ENCODE results near the gene NKIRAS2.
A peak's percentile ranks its signal among the peaks of the same experiment; 100 is the strongest.

NKIRAS2 gene

DNA sequence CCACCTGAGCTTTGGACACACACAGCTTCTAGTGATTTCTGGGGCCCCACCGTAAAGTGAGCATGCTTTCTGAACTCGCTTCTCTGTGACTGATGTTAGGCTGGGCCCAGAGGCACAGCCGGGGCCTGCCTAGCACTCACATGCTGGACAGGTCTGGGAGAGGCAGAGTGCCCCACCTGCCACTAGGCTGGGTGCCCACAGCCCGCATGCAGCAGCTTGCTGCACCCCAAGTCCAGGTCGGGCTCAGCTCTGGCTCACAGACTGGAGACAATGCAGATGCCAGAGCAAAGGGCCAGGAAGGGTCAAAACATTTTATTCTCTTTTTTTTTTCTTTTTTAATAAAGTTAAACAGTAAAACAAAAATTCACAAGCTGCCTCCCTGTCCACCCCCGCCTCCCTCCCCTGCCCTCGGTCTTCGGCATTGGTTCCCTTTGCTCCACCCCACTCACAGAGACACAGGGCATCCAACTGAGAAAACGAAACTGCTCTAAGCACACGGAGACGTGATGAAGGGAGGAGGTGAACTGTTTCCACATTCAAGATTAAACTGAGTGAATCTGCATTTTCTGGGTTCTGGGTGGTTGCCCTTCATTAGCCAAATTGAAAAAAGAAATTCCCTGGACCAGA lies 43.6 kb upstream of the NKIRAS2 start:
- TF ChIP-seq MZF1 (tag by site-specific recombination; IDR thresholded peaks at IDR 0.05; ENCODE audit: borderline replicate concordance) (no peak), ZNF19 (tag by site-specific recombination; IDR thresholded peaks at IDR 0.05; ENCODE audit: low read depth) (no peak), KLF10 (tag by site-specific recombination; IDR thresholded peaks at IDR 0.05) (no peak), MEIS1 (CRISPR knock-in tag; IDR thresholded peaks at IDR 0.05; ENCODE audit: borderline replicate concordance) (no peak), ZNF292 (tag by site-specific recombination; IDR thresholded peaks at IDR 0.05; ENCODE audit: borderline replicate concordance, low read depth) (no peak), ZNF302 (tag by site-specific recombination; IDR thresholded peaks at IDR 0.05; ENCODE audit: low read depth) (no peak), RBAK (tag by site-specific recombination; IDR thresholded peaks at IDR 0.05) (no peak), ZFHX2 (tag by site-specific recombination; conservative IDR thresholded peaks at IDR 0.05) (no peak), KLF7 (tag by site-specific recombination; IDR thresholded peaks at IDR 0.05; ENCODE audit: borderline replicate concordance) (no peak), ZNF157 (tag by site-specific recombination; IDR thresholded peaks at IDR 0.05) (no peak), ZNF530 (tag by site-specific recombination; IDR thresholded peaks at IDR 0.05; ENCODE audit: low read depth) (no peak), ZNF514 (tag by site-specific recombination; IDR thresholded peaks at IDR 0.05) (no peak), ZNF239 (tag by site-specific recombination; IDR thresholded peaks at IDR 0.05) (no peak)
- TF ChIP-seq, protein P1, sequence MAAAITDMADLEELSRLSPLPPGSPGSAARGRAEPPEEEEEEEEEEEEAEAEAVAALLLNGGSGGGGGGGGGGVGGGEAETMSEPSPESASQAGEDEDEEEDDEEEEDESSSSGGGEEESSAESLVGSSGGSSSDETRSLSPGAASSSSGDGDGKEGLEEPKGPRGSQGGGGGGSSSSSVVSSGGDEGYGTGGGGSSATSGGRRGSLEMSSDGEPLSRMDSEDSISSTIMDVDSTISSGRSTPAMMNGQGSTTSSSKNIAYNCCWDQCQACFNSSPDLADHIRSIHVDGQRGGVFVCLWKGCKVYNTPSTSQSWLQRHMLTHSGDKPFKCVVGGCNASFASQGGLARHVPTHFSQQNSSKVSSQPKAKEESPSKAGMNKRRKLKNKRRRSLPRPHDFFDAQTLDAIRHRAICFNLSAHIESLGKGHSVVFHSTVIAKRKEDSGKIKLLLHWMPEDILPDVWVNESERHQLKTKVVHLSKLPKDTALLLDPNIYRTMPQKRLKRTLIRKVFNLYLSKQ (tag by site-specific recombination; IDR thresholded peaks at IDR 0.05; ENCODE audit: borderline replicate concordance), result no peak
- TF ChIP-seq, protein P2, sequence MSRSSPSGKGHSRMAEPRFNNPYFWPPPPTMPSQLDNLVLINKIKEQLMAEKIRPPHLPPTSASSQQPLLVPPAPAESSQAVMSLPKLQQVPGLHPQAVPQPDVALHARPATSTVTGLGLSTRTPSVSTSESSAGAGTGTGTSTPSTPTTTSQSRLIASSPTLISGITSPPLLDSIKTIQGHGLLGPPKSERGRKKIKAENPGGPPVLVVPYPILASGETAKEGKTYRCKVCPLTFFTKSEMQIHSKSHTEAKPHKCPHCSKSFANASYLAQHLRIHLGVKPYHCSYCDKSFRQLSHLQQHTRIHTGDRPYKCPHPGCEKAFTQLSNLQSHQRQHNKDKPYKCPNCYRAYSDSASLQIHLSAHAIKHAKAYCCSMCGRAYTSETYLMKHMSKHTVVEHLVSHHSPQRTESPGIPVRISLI (tag by site-specific recombination; IDR thresholded peaks at IDR 0.05), result no peak
- Histone ChIP-seq H3K4me1 (ENCODE audit: control insufficient read depth, insufficient read depth, low read length) (no peaks in the 10 kb centered on the region), H3K4me3 (ENCODE audit: low read depth, low read length) (no peak overlapping the region), H3K27ac (ENCODE audit: extremely low read depth, low read depth, low read length) (no peak overlapping the region; the same call in 1 of the 2 replicates), H3K9me3 (ENCODE audit: control insufficient read depth, insufficient read depth, low read depth, low read length) (no peaks in the 10 kb centered on the region), H3K36me3 (ENCODE audit: control insufficient read depth in 2 of 2, insufficient read depth in 1 of 2, low read length in 2 of 2) (peaks cover 55 to 92% of the 10 kb centered on the region in 2 experiments)
- POLR2A ChIA-PET, result interaction anchor here (0.5 kb wide), 1 partner anchor 385 kb away, joined by 5 read pairs; no protein-coding TSS in a partner anchor
- CTCF ChIA-PET, result interaction anchor here (4.6 kb wide), 1 partner anchor 14 kb away, joined by 24 read pairs; no protein-coding TSS in a partner anchor

DNA sequence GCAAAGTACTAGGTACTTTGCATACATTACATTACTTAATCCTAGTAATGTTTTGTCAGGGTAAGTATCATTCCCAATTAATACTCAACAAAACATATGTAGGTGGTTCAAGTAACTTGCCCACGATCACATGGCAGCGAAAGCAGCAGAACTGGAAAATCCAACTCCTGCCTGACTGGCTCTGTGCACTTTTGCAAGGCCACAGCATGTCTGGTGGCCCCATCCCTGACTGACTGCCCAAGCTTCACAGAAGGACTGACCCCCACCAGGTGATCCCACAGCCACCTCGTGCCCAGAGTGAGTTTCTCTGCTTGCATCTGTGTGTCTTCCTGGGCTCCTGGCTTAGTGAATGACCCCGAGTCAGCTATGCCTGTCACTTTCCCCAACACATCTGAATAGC lies 41.9 kb upstream of the NKIRAS2 start:
- CTCF ChIA-PET, result interaction anchor here (0.7 to 4.6 kb wide), 4 partner anchors 16 to 150 kb away, joined by 3 to 24 read pairs (median 3); no protein-coding TSS in a partner anchor

DNA sequence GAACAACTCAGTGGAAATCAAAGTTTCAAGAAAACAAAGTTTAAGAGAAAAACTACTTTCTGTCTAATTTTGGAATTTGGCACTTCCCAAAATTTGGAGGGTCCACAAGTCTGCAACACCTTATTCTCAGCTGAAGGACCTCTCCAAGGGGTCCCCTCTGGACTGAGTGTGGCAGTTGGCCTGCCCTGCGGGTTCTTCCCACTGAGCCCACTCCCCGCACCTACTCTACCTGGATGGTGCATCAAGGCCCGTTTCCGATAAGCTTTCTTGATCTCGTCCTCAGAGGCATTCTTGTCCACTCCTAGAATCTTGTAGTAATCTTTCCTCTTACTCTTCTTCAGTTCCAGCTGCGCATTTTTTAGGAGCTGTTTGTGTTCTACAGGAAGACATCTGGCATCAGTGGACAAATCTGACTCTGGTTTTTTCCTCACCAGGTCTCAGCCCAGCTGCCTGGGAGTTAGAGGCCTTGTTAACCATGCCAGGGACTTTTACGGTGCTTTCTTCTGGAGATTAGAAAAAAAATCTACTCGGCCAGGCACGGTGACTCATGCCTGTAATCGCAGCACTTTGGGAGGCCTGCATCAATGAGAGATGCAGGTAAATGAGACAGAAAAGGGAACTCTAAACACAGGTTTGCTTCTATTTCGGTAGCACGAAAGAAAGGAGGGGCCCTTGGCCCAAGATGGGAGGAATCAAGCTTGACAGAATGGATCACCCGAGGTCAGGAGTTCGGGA lies 37.7 kb upstream of the NKIRAS2 start:
- TF ChIP-seq MYNN (tag by site-specific recombination; IDR thresholded peaks at IDR 0.05; ENCODE audit: borderline replicate concordance), result peak; percentile 48; the same call in 1 of the 2 replicates
- peak; percentile 20; the same call in 1 of the 2 replicates for TF ChIP-seq GLIS1 (tag by site-specific recombination; IDR thresholded peaks at IDR 0.05)
- TF ChIP-seq, protein P3, sequence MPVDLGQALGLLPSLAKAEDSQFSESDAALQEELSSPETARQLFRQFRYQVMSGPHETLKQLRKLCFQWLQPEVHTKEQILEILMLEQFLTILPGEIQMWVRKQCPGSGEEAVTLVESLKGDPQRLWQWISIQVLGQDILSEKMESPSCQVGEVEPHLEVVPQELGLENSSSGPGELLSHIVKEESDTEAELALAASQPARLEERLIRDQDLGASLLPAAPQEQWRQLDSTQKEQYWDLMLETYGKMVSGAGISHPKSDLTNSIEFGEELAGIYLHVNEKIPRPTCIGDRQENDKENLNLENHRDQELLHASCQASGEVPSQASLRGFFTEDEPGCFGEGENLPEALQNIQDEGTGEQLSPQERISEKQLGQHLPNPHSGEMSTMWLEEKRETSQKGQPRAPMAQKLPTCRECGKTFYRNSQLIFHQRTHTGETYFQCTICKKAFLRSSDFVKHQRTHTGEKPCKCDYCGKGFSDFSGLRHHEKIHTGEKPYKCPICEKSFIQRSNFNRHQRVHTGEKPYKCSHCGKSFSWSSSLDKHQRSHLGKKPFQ (tag by site-specific recombination; IDR thresholded peaks at IDR 0.05), result no peak
- Histone ChIP-seq H3K9me3 (ENCODE audit: control insufficient read depth, insufficient read depth, low read depth, low read length) (no peaks in the 10 kb centered on the region), H3K36me3 (ENCODE audit: control insufficient read depth in 2 of 2, insufficient read depth in 1 of 2, low read length in 2 of 2) (peaks cover 88 to 90% of the 10 kb centered on the region in 2 experiments), H3K27ac (ENCODE audit: extremely low read depth, low read depth, low read length) (no peak overlapping the region), H3K4me3 (ENCODE audit: low read depth, low read length) (no peak overlapping the region), H3K4me1 (ENCODE audit: control insufficient read depth, insufficient read depth, low read length) (no peaks in the 10 kb centered on the region)
- CTCF ChIA-PET, result no interaction called here
- POLR2A ChIA-PET, result interaction anchor here (1.2 kb wide), 1 partner anchor 9 kb away, joined by 5 read pairs; no protein-coding TSS in a partner anchor

More for the DNA sequence above, 41.9 kb upstream of the NKIRAS2 start:
- no peak for TF ChIP-seq ZNF660 (tag by site-specific recombination; IDR thresholded peaks at IDR 0.05)
- peak; percentile 63; the same call in 1 of the 2 replicates for TF ChIP-seq ZNF600 (tag by site-specific recombination; IDR thresholded peaks at IDR 0.05)
- Histone ChIP-seq H3K9me3 (ENCODE audit: control insufficient read depth, insufficient read depth, low read depth, low read length) (no peaks in the 10 kb centered on the region), H3K27ac (ENCODE audit: extremely low read depth, low read depth, low read length) (no peak overlapping the region), H3K4me3 (ENCODE audit: low read depth, low read length) (no peak overlapping the region), H3K4me1 (ENCODE audit: control insufficient read depth, insufficient read depth, low read length) (no peaks in the 10 kb centered on the region), H3K36me3 (ENCODE audit: control insufficient read depth in 2 of 2, insufficient read depth in 1 of 2, low read length in 2 of 2) (peaks cover 66 to 93% of the 10 kb centered on the region in 2 experiments)
- POLR2A ChIA-PET, result no interaction called here

All from HEK293 (cell line).